HG02885 (cell line): ENCODE results near the gene TRIM4.

ENCODE experiments used
- ATAC-seq: cut with Tn5 transposase; IDR thresholded peaks from one replicate; pipeline ENCODE4 v1.9.1; 2021; ENCODE audit warnings: mild to moderate bottlenecking; ENCODE audit not compliant: unreplicated experiment, poor library complexity

The TRIM4 gene

GRCh38 chr7:99848420-99849216, 70.7 kb downstream of the TRIM4 start:
- ATAC-seq = no peak

DNA sequence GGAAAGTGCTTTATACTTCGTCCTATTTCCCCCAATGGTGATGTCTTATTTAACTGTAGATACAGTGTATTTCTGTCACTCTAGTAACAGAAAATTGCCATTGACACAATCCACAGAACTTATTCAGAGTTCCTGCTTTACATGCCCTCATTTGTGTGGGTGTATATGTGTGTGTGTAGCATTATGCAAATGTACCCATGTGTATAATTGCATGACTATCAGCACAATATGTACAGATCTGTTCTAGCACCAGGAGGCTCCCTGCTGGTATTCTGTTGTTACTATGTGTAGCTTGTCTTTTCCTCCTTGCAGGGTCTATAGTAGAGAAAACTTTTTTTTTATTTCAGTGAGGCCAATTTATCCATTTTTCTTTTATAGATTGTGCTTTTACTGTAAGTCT, 75.0 kb downstream of the TRIM4 start:
- no peak for ATAC-seq

GRCh38 chr7:99843808-99844207, 75.5 kb downstream of the TRIM4 start:
- no peak for ATAC-seq

DNA sequence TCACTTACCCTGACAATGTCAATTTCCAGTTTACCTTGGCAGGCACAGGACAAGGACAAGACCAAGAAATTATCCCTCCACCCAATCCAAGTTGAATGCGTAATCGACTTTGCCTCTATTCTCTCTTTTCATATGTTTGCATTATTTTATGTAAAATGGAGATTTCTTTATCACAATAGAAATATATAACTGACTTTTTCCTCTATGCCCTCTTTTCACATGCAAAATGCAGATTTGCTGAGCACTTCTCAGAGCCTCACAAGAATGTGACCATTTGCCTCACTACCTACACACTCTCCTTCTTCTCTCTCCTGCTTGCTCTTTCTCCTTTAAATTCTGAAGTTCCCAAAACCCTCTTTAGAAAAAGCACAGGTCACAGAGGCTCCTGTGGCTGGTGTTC, 76.4 kb downstream of the TRIM4 start:
- ATAC-seq = no peak
